HG03039 (cell line): ENCODE data around the gene TCL1B.
"Not testable (repeated sequence)": the region's sequence is repeated elsewhere in the genome, so short reads cannot be mapped to it uniquely, and the experiment has no call there.

Source experiments
- ATAC-seq: cut with Tn5 transposase; IDR thresholded peaks from one replicate; pipeline ENCODE4 v1.9.1; 2021; ENCODE audit warnings: mild to moderate bottlenecking, moderate library complexity; ENCODE audit not compliant: unreplicated experiment

Gene TCL1B, protein sequence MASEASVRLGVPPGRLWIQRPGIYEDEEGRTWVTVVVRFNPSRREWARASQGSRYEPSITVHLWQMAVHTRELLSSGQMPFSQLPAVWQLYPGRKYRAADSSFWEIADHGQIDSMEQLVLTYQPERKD

DNA sequence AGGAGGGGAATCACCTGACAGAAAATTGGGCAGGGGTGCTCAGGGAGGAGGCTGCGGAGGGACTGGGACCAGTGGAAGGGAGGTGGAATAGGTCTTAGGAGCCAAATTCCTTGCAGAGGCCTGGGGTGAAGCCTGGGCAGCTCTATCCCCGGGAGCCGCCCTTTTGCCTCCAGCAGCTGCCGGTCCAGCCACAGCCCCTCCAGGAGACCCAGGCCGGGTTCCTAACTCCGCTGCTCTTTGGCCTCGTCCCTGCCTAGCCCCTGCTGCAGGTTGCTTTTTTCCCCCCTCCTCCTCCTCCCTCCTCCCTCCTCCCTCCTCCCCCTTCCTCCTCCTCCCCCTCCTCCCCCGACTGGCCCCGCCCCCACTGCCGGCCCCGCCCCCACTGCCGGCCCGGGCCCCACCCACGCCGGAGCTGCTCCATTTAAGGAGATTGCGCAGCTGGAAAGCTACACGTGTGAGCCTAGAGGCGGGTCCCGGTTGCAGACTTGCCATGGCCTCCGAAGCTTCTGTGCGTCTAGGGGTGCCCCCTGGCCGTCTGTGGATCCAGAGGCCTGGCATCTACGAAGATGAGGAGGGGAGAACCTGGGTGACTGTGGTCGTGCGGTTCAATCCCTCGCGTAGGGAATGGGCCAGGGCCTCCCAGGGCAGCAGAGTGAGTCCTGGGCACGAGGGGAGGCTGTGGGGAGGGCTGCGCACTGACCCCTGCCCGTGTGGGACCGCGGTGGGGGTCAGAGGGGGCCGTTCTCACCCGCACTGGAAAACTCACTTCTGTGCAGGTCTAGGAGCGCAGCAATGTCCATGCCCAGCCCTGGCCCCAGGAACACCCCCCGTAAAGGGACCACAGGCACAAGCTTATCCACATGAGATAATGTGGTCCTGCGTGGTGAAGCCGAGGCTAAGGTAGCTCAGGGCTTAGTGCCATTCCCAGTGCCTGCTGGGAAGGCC is at the start of gene TCL1B:
Gene TCL1B (plus strand): TSS at position 449 of the 945 bp plus-strand sequence. CDS start 42 bp downstream, at position 491.
- no peak for ATAC-seq

DNA sequence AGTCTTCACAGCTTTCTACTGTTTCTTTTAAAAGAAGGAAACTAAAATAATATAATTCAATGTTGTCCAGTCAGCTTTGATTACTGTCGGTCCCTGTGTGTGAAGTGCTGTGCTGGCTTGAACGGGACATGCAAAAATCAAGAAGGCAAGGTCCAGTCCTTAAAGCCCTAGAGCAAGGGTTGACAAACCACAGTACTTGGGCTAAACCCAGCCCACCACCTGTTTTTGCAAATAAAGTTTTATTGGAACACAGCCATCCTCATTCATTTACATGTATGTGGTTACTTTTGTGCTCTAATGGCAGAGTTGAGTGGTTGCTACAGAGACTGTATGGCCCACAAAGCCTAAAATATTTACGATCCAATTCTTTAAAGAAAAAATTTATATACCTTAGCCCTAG is 41.2 kb upstream of the TCL1B start:
- no peak for ATAC-seq

DNA sequence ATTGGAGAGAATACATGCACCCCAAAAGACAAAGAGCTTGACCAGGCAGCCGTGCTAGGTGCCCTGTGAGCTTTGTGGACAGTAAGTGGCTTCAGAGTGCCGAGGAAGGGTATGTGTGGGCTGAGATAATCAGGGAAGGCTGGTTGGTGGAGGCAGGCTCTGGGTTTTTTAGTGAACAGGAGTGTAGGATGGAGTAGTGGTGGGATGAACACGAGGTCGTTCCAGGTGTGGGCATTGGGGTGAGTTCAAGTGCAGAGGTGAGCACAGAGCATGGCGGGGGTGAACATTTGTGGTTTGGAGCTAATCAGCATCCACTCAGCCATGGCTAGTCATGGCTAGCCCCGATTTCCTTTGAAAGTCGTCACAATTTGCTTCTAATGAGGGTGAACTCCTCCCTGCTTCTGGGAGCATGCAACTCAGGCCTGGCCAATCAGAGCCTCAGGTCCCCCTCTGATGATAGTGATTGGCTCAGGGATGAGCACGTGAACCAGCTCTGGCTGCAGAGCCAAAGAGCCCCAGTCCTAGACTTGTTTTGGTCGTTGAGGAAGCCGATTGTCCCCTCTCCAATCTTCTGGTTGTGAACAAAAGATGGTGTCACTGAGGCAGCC is 40.7 kb upstream of the TCL1B start:
- ATAC-seq: no peak

DNA sequence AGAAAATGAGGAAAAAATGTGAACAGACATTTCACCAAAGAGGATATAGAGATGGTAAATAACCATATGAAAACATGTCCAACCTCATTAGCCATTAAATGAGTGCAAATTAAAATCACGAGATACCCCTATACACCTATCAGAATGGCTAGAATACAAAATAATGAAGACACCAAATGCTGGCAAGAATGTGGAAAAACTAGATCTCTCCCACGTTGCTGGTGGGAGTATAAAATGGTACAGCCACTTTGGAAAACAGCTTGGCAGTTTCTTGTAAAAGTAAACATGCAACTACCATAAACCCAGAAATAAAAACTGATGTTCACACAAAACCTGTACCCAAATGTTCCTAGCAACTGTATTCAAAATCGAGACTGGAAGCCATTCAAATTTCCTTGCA is 38.3 kb upstream of the TCL1B start:
- no peak for ATAC-seq

- ATAC-seq: no peak
Measured at GRCh38 chr14:95649230-95649629, 37.0 kb upstream of the TCL1B start.

DNA sequence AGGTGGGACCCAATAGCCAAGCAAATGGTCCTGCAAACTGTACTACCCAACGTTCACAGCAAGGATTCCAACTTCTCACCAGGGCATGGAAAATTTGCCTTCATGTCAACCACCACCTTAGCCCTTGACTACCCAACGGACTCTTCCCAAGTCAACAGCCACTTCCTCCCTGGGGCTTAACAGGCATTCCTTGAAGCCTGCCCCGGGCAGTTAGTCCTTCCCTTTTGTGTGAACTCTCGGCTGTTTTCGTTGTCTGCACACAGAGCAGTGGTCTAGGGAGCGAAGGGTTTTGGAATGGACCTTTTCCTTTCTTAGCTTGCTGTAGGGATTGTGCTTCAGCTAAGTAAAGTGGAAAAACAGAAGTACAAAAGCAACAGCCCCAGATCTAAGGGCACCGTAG is 35.2 kb upstream of the TCL1B start:
- no peak for ATAC-seq

- ATAC-seq: no peak
Measured at GRCh38 chr14:95651821-95652583, 34.2 kb upstream of the TCL1B start.

DNA sequence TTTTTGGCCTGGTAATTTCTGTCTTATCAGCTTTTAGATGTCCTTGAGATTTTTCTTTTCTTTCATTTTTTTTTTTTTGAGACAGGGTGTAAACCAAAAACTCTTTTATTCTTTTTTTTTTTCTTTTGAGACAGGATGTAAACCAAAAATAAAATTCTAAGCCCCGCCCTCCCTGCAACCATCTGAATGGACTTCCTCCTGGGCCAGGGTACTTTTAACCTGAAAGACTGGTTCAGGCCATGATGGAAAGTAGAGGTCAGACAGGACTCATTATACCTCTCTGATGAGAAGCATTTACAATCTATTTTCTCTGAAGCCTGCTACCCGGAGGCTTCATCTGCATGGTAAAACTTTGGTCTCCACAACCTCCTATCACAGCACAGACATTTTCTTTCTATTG is 33.5 kb upstream of the TCL1B start:
- no peak for ATAC-seq

- no peak for ATAC-seq
Measured at GRCh38 chr14:95655461-95655860, 30.8 kb upstream of the TCL1B start.

DNA sequence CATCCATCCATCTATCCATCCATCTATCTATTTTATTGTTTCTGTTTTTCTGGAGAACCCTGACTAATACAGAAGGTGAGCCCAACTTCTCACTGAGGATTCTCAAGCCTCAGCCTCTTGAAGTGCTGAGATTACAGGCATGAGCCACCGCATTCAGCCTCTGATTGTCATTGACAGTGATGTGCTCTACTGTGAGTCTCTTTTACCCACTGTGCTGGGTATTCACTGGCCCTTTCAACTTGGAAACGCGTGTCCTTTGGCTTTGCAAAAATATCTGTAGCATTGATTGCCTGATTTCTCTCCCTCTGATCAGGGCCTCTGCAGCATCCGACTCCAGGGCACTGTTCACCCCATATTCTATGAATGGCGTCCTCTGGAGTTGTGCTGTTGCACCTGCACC is 29.6 kb upstream of the TCL1B start:
- ATAC-seq: no peak

DNA sequence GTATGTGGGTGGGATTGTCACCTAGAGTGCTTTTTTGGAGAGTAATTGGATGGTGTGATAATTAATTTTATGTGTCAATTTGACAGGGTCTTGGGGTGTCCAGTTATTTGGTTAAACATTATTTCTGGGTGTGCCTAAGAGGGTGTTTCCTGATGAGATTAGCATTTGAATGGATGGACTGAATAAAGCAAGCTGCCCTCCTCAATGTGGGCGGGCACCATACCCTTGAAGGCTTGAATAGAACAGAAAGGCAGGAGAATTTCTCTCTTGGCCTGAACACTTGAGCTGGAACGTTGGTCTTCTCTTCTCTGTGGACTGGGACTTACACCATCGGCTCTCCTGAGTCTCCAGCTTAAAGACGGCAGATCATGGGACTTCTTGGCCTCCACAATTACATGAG is 28.8 kb upstream of the TCL1B start:
- ATAC-seq: no peak

- no peak for ATAC-seq
Measured at GRCh38 chr14:95659293-95659989, 26.8 kb upstream of the TCL1B start.

GRCh38 chr14:95659990-95660385 is 26.2 kb upstream of the TCL1B start:
- no peak for ATAC-seq

- no peak for ATAC-seq
Measured at GRCh38 chr14:95660651-95661515, 25.3 kb upstream of the TCL1B start.

- ATAC-seq: no peak
Measured at GRCh38 chr14:95662376-95663186, 23.6 kb upstream of the TCL1B start.

DNA sequence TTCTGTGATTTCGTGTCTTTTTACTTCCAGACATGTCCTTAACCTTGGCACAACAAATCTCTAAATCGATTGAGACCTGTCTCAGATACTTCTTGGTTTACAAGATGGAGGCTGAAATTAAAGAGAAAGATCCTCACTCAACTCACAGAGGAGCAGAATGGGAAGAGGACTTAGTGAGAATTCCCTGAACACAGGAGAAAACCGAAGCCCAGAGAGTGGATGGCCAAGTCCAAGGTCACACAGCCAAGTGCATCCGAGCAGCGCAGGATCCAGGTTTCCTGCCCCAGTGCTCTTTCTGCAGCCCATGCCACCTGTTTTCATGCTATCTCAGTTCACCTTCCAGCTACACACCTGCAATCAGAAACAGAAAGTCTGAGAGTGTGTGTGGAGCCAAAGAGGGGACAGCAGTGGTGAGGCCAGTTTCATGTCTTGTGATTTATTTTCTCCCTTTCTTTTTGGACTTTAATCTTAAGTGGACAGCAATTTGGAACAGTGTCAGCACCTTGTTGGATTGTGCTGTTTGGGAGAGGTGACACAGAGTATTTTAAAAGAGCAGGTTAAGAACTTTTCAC is 22.9 kb upstream of the TCL1B start:
- no peak for ATAC-seq

DNA sequence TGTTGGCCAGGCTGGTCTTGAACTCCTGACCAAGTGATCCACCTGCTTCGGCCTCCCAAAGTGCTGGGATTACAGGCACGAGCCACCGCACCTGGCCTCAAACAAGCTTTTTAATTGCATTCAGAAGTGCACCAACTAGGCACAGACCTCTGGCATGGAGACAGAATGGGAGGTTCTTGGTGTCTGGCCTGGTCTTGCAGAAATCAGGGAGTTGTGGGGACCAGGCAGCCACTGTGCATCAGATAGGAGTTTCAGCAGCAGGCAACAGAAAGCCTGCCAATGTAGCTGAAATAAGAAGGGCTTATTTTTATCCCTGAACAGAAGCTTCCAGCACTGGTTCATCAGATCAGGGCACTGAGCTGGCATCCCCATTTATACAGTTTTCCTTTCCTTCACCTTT is 22.2 kb upstream of the TCL1B start:
- no peak for ATAC-seq

- no peak for ATAC-seq
Measured at GRCh38 chr14:95664546-95664945, 21.7 kb upstream of the TCL1B start.

DNA sequence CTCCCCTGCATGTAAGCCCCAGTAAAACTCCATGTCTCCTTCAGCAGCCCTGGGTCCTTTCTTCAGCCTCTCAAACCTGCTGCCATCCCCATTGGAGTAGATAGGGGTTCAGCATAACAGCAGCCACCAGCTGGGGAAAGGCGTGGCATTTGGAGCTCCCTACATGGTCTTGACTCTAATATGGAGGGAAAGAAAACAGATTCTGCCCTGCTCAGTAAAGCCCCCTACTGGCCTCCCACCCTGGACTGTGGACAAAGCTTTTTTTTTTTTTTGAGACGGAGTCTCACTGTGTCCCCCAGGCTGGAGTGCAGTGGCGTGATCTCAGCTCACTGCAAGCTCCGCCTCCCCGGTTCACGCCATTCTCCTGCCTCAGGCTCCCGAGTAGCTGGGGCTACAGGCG is 20.7 kb upstream of the TCL1B start:
- ATAC-seq: not testable (repeated sequence)
